Mesenteric fat pad (tissue), 1 donor: Measurements from ENCODE around the gene ASIC3. TPM values are rescaled to one million over a fixed set of nuclear protein-coding genes. Genes with fewer than 3 reads are reported as not detected.

Experiments used
- DNase-seq: peaks from one replicate; pipeline ENCODE4 v3.0.0-alpha.2; 2020; ENCODE audit warnings: low spot score
- total RNA-seq: library from RNA; stranded (reverse); fragmentation: NEBNext Ultra II Directional; extraction: Animal tissue kit (Norgen Biotek cat#: 25700); gene quantifications from one replicate; pipeline ENCODE4 v1.2.1, GENCODE V29; 2021
- donor health status: DM: yes; HTN: yes; CAD: no.

ASIC3 gene
- total RNA-seq, 1 donor from 2014 or later: 0.87 TPM

GRCh38 chr7:151070574-151070960 lies 22.2 kb downstream of the ASIC3 start:
- DNase-seq: no peak

- no peak for DNase-seq
These were observed 22.9 kb downstream of the ASIC3 start for GRCh38 chr7:151071032-151071866.

DNA sequence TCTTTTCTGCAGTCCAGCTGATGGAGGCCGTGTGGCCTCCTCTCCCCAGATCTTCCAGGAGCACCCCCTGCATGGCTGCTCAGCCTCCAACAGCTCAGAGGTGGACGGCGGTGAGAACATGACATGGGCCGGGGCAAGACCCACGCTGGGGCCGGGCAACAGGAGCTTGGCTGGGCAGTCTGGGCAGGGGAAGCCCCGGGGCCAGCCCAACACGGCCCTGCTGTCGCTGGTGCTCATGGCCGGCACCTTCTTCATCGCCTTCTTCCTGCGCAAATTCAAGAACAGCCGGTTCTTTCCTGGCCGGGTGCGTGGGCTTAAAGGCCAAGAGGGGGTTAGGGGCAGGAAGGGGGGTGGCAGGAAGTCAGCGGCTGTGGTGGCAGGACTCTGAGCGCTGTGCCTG lies 25.7 kb downstream of the ASIC3 start:
- DNase-seq: no peak

DNA sequence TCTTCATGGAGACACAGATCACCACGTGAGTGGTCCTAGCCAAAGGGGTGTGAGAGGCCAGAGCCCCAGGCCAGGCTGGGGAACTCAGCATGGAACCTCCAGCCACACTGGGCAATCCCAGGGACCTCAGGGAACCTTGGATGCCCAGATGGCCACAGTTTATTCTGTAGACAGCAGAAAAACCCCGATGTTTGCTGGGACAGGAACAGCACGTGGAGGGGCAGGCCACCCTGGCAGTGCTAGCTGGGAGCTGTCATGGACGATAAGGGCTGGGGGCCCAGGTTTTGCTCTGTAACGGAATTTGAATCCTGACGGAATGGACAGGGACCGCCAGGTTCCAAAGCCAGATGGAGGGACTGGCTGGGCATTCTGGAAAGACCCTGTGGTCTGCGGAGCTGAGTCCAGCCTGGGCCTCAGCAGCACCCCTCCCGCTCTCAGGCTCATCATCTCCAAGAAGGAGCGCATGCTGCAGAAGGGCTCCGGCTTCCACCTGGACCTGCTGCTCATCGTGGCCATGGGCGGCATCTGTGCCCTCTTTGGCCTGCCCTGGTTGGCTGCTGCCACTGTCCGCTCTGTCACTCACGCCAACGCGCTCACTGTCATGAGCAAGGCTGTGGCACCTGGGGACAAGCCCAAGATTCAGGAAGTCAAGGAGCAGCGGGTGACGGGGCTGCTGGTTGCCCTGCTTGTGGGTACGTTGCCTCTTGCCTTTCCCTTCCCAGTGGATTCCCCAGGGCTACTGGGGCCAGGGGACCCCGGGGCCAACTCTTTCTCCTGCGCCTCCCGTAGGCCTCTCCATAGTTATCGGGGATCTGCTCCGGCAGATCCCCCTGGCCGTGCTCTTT lies 26.7 kb downstream of the ASIC3 start:
- DNase-seq: no peak

- DNase-seq: no peak
These were observed 27.3 kb downstream of the ASIC3 start for GRCh38 chr7:151075662-151075971.

DNA sequence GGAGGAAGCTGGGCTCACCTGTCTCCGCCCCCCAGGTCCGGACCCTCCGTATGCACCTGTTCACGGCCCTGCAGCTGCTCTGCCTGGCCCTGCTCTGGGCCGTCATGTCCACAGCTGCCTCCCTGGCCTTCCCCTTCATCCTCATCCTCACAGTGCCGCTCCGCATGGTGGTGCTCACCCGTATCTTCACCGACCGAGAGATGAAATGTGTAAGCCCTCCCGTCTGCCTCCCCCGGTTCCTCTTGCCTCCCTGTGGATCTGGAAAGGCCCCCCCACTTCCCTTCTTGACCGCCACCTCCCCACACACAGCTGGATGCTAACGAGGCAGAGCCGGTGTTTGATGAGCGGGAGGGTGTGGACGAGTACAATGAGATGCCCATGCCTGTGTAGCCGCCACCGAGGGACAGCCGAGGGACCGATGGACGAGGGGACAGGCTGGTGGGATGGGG lies 27.7 kb downstream of the ASIC3 start:
- no peak for DNase-seq

DNA sequence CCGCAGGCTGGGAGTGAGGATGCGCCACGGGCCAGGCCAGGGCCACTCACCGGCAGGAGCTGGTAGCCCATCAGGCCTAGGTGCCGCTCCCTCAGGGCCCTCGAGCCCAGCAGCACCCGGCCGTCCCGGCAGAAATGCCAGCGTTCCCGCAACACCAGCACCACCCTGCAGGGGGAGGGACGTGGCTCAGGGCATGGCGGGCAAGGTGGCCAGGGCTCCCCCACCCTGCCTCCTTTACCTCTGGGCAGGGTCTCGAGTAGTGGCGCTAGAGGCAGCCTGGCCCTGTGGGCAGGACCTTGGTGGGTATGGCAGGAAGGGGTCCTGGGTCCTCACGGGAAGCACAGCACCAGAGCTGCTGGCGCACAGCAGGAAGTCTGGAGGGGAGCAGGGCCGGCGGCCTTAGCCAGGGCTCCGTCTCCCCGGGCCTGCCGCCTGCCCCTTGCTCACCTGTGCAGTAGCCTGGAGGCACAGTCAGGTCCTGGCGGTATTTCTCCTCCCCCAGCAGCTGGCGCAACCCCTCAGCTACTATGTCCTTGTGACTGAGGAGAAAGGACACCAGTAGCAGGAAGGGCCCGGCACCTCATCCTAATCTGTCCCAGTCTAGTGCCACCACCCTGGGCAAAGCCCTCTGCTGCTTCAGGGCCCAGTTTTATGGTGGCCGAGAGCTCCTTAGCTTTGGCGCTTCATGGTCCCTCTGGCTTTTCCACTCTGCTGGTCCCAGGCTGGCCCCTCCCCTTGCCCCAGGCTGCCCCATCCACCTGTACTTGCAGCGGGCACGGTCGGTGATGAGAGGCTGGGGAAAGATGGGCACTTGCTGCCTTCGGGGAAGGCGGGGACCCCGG lies 28.8 kb downstream of the ASIC3 start:
- DNase-seq: no peak

- no peak for DNase-seq
These were observed 29.4 kb downstream of the ASIC3 start for GRCh38 chr7:151077705-151078232.

DNA sequence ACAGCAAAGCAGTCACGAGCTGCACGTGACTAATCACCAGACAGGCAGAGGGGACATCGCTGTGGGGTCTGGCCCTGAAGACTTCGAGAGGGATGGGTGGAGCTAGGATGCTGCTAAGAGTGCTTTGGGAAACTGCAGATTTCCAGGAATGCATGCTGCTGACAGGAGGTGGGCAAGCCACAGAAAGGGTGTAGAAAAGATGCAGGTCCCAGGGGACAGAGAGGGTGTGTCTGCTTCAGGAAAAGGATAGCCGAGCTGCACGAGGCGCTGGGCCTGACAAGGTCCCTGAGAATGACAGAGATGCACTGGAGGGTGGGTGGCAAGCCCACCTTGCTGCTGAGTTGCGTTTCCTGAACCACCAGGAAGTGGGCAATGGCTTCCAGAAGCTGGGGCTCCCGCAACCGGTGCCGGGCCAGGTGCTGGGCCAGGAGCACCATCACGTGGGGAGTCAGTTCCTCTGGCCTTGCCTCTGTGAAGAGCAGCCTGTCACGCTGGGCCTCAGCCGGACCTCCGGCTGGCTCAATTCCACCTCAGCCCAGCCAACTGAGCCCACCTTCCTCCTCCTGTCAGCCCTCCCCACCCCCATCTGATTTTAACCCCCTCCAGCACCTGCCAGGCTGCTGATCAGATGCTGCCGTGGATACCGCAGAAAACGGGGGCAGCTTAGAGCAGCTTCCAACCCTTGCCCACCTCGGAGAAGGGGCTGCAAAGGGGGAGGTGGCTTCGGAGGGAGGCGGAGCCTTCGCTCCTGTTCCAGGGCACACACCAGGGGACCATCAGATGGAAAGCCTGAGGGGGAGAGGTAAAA lies 30.1 kb downstream of the ASIC3 start:
- no peak for DNase-seq

DNA sequence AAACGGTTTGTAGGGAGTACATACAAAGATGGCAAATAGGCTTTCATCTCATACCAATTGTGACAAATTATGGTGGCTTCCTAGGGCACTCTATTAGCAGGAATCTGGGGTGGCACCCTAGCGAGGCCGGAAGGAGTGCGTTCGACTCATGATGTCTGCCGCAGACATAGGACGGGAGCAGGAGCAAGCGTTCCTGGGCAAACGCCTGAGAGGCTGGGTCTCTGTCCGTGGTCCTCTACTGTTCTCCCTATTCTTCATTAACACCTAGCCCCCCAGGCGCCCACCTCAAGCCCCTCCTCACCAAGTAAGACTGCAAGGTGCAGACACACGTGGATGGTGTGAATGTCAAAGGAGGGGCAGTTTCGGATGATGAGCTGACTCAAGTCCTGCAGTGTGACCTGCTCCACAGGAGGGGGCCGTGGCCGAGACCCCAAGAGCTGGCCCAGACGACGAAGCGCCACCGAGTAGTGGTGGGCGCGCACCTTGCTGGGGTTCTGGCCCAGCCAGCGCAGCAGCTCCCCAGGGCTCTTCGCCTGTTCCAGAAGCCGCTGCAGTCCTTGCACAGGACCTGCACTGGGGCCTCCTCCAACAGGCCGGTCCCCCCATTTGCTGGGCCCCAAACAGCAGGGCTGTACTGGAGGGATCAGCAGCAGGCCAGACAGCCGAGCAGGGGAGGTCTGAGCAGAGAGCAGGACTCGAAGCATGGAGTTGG lies 31.0 kb downstream of the ASIC3 start:
- DNase-seq: no peak

DNA sequence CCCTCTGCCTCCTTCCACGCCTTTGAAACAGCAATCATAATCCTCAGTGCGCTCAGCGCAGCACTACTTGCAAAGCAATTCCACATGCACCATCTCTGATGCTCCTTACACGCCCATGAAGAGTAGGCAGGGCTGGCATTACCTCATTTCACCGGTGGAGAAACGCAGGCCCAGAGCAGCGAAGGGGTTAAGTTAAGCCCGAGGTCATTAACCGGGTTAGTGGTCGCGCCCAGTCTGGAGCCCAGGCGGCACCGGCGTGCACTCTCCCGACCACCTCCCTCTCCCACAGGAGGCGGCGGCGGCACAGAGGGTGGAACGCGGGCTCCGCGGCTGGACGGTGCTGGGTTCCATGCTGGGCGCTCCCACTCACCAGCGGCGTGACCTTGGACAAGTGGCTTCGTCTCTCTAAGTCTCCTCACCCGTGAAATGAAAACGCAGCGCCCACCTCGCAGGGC lies 31.8 kb downstream of the ASIC3 start:
- no peak for DNase-seq

DNA sequence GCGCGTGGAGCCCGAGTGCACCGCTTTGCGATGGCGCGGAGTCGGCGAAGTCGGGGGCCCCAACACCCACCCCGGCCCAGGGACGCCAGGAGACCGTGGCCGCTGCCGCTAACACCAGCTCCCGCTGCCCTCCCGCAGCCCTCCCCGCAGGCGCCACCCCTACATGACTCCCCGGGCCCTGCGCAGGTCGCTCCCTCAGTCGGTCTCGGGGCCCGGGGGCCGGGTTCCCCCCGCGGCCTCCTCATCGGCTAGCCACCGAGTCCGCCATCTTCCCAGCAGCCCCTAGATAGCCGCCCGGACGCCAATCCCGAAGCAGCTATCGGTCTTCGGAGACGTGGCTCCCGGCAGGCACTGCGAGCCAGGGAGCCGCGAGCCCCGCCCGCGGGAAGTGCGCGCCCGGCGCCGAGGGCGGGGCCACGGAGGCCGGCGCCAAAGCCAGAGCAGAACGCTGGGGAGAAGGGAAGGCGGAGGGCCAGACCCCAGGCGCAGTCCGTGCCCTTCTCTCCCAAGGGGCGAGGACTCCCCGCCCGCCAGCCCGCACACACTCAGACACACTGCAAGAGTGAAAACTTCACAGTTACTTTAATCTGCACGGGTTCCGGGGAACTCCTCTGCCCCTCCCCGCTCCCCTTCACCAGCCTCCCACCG lies 32.3 kb downstream of the ASIC3 start, which contains the start of gene FASTK:
Gene FASTK (minus strand): TSS at position 288 of the 648 bp plus-strand sequence. CDS start 43 bp downstream, at position 245.
- peak; percentile 95 for DNase-seq

DNA sequence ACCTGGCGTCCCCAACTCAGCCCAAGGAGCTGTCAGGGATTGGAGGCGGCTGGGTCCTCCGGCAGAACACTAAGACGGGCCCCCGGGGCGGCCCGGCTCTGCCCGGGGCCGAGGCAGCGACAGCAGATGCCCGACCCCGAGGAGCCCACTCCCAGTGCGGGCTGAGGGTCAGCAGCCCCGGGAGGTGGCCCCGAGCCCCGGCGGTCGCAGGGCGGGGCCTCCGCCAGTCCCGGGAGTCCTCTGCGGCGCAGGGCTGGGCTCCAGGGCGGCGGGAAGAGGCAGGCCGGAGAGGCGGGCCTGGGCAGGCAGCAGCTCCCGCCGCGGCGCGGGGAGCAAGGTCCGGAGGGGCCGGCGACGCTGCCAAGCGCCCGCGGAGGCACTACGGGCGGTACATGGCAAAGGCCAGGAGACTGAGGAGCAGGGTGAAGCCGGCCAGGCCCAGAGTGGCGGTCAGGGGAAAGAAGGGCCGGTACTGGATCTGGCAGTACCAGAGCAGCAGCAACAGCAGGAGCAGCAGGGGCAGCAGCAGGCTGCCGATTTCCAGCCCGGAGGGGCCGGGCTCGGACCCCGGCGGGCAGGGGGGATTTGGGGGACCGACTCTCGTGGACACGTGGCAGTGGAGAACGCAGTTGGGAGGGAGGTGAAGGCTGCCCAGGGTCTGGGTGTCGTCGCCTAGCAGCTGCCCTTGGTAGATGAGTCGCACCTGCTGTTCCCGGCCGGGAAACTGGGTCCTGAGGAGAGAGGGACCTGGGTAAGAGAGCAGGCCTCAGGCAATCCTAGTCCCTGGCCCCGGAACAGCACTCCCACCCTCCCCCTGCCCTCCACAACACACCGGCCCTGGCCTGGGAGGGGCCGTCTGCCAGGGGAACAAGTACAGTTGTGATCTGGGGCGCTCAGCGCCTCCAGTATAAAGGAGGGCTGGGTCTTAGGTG lies 33.1 kb downstream of the ASIC3 start:
- peak; percentile 90 for DNase-seq

DNA sequence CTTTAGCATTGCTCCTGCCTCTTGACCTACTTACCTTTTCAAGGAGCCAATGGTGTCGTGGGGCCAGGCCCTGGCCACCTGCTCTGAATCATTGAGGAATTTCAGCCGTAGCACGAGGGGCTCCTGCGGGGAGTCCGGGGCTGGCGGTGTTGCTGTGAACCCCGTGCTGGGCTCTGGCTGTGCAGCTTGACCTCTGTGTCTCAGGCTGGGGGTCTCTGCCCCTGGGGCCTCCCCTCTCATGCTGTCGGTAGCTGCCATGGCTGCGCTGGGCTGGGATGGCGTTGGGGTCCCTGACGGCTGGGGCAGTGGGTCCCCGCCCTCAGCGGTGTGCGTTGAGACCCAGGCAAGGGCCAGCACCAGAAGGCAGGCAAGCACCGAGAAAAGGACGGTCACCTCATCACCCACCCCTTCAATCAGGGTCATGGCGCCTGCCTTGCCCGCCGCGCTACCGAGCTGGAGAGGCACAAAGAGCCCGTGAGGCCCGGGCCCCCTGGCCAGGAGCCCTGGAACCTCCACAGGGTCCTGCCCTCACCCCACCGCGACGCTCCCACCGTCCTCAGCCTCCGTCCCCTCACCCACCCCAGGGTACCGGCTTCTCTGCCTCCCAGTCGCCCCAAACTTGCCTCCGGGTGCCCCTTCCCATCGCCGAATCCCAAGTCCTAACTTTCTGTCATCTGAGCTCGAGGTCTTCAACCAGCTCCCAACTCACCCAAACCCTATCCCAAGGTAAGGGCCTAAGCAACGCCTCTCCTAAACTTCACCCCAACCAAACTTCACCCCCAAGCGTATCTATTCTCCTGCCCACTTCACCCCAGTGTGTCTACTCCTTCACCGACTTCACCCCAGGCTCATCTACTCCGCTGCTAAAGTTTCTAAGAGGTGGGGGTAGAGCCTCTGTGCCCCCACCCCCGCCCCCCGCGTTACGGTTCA lies 34.1 kb downstream of the ASIC3 start:
- DNase-seq: peak; percentile 84

GRCh38 chr7:151083071-151083823 lies 34.9 kb downstream of the ASIC3 start, which contains the start of gene TMUB1:
TMUB1 (minus strand) TSS chr7:151083493; CDS start chr7:151082563, 930 bp downstream.
- peak; percentile 96 for DNase-seq

- DNase-seq: no peak
These were observed 35.5 kb downstream of the ASIC3 start for GRCh38 chr7:151083824-151084160.
